GM21367 (cell line): Measurements from ENCODE around the gene TSC22D4.
"Not testable (repeated sequence)": the region's sequence is repeated elsewhere in the genome, so short reads cannot be mapped to it uniquely, and the experiment has no call there.

Experiments
- ATAC-seq: cut with Tn5 transposase; IDR thresholded peaks from one replicate; pipeline ENCODE4 v1.9.1; 2021; ENCODE audit not compliant: unreplicated experiment

The TSC22D4 gene

DNA sequence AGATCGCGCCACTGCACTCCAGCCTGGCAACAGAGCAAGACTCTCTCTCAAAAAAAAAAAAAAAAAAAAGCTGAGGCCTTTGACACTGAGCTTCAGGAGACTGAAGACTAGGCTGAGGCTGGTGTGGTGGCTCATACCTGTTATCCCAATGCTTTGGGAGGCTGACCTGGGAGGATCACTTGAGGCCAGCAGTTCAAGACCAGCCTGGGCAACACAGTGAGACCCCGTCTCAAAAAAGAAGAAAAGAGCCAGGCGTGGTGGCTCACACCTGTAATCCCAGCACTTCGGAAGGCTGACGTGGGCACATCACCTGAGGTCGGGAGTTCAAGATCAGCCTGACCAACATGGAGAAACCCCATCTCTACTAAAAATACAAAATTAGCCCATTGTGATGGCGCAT, 31.7 kb downstream of the TSC22D4 start:
- not testable (repeated sequence) for ATAC-seq

GRCh38 chr7:100446040-100446439, 33.0 kb downstream of the TSC22D4 start:
- no peak for ATAC-seq

- ATAC-seq, result no peak
These were observed 34.4 kb downstream of the TSC22D4 start for GRCh38 chr7:100444311-100445278.

DNA sequence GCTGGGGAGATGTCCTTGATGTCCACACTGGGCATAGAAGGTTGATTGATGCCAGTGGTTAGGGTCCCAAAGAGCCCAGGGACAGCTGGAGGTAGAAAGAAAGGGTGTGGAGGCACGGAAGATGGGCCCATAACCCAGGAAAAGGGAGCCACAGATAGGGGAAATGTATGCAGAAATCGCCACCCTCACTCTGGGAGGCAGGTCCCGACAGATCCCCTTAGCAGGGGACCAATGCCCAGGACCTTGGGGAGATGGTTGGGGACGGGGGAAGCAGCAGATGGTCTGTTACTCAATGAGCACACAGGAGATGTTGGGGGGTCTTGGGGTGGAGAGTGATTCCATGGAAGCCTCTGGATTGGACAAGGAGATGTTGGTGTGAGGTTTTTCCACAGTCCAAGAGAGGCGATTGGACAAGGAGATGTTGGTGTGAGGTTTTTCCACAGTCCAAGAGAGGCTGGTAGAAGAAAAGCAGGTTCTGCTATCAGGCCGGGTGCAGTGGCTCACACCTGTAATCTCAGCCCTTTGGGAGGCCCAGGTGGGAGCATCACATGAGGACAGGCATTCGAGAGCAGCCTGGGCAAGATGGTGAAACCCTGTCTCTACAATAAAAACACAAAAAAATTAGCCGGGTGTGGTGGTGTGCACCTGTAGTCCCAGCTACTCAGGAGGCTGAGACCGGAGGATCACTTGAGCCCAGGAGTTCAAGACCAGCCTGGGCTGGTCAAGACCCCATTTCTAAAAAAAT, 35.7 kb downstream of the TSC22D4 start:
- ATAC-seq, result no peak

- ATAC-seq, result no peak
These were observed 37.1 kb downstream of the TSC22D4 start for GRCh38 chr7:100441641-100442535.

DNA sequence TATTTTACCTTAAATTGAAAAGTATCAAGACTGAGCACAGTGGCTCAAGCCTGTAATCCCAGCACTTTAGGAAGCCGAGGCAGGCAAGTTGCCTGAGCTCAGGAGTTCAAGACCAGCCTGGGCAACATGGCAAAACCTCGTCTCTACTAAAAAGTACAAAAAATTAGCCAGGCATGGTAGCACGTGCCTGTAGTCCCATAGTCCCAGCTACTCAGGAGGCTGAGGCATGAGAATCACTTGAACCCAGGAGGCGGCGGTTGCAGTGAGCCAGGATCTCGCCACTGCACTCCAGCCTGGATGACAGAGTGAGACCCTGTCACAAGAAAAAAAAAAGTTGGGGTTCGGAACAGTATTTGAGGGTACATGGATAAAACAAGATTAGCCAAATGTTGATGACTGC, 39.8 kb downstream of the TSC22D4 start:
- not testable (repeated sequence) for ATAC-seq

- not testable (repeated sequence) for ATAC-seq
These were observed 40.3 kb downstream of the TSC22D4 start for GRCh38 chr7:100438731-100439130.

DNA sequence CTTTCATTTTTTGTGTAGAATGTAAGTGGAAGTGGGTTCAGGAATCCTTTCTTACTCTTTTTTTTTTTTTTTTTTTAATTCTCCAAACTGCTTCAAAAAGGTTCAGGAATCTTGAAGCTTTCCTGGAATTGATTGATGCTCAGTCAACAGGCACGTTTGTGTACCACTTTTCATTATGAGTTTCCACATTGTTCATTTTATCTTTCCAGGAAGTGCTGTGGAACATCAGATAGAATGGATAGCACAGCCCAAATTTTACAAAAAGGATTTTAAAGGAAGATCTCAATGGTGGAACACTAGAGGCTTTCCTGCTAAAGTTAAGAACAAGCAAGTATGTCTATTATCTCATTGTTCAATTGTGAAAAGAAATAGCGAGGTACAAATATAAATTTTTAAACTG, 40.8 kb downstream of the TSC22D4 start:
- no peak for ATAC-seq

GRCh38 chr7:100437150-100438100, 41.6 kb downstream of the TSC22D4 start:
- ATAC-seq, result no peak

DNA sequence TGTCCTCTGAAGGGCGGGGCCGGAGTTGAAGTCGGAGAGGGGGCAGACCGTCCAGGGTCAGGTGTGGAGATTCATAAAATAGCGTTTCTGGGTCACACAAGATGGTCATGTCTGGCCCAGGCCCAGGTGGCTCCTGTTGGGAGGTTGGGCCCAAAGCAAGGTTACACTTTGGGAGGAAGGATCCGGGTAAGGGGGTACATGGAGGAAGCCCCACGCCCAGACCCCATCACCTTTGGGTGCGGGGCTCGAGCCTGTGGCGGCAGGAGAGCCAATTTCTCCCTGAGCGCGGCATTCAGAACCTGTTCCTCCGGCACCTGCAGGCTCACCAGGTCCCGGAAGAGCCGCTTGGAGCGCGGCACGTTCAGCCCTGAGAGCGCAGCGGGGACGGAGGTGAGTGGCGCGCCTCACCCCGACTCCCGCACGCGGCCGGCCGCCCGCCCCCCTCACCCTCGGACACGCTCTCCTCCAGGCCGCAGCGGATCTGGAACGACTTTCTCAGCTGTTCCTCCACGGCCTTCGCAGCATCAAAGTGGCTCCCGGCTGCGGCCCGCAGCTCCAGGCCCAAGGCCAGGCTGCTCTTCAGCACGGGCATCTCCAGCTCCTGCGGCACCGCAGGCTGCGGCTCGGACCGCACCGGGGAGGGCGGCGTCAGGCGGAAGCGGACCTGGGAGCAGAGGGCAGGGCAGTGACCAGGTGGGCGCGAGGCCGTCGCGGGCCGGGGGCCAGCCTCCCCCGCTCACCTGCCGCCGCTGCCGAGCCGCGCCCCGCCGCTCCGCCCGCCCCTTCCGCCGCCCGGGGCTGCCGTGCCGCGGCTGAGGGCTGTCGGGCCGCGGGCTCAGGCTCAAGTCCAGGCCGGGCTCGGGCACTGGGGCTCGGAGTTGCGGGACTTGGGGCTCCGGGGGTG, 43.4 kb downstream of the TSC22D4 start:
- ATAC-seq, result peak; percentile 25

- no peak for ATAC-seq
These were observed 44.5 kb downstream of the TSC22D4 start for GRCh38 chr7:100434297-100435144.

DNA sequence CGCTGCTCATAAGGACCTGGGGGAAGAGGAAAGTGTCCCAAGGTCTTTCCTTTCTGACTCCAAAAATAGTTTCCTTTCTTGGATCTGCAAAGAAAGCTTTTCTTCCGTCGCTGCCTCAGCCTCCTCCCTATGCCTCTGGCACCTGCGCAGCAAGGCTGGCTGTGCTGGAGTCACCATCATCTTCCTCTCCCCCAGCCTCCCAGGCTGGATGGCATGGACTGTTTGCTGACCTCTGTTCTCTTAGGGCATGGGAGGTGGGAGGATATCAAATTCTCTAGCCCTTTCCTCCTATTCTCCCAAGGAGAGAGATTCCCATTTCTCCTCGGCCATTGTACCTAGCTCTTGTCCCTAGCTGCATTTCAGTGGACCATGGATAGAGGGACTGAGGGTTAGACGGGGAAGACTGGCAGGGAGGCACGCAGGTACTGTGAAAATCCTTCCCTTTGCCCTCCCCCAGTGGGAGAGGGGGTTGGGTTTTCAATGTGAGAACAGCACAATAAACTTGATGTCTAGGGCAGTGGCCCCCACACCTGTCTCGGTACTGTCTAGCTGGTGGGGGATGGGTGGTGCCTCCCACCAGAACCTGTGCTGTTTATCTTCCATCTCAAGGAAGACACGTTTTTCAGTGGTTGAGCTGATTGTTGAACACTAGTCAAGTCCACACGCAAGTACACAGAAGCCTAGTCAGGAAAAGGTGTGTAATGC, 45.3 kb downstream of the TSC22D4 start:
- no peak for ATAC-seq

- no peak for ATAC-seq
These were observed 45.8 kb downstream of the TSC22D4 start for GRCh38 chr7:100433276-100433591.

- no peak for ATAC-seq
These were observed 46.3 kb downstream of the TSC22D4 start for GRCh38 chr7:100432621-100433275.

DNA sequence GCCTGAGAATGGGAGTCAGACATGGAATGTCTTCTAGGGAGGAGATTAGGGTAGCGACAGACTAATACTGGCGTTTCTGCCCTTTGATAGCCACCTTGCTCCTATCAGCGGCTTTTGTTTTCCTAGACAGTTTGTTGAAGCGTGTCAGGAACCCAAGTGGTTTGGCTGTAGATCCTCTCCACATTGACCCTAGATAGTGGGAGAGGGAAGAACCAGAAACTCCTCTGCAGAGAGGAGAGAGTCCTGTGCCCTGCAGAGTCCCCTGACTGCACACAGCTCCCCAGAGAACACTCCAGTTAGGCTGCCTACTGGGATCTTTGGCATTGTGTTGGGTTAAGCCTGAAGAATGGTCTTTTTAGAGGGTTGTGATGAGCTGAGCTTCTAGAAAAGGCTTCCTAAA, 47.0 kb downstream of the TSC22D4 start:
- no peak for ATAC-seq

- no peak for ATAC-seq
These were observed 47.7 kb downstream of the TSC22D4 start for GRCh38 chr7:100431286-100431735.
